Measurements from ENCODE around the gene PEX14. TPM values are rescaled to one million over a fixed set of nuclear protein-coding genes. Genes with fewer than 3 reads are reported as not detected.

PEX14 gene
- total RNA-seq, 1 experiment from 2014 or later, result 36.0 TPM

GRCh38 chr1:10639775-10640578 is 165.2 kb downstream of the PEX14 start:
- Histone ChIP-seq H3K4me1 (ENCODE audit: control insufficient read depth, insufficient read depth, low read length) (peaks cover 10% of the 10 kb centered on the region), H3K9me3 (ENCODE audit: control insufficient read depth, insufficient read depth, low read depth, low read length) (no peaks in the 10 kb centered on the region), H3K27me3 (ENCODE audit: control insufficient read depth, insufficient read depth, low read length) (no peaks in the 10 kb centered on the region), H3K27ac (ENCODE audit: low read length) (no peak overlapping the region), H3K36me3 (ENCODE audit: control insufficient read depth, insufficient read depth, low read length) (no peaks in the 10 kb centered on the region), H3K4me3 (ENCODE audit: low read depth in 2 of 2, low read length in 2 of 2) (no peak overlapping the region)
- intact Hi-C loops (cut with micrococcal nuclease; ENCODE audit: unreplicated experiment) (no loop called here), in situ Hi-C loops (cut with HindIII; ENCODE audit: low pct_unique_long_range_greater_than_20kb, low sequenced_read_pairs) (no loop called here)
- TF ChIP-seq SIN3A (IDR thresholded peaks at IDR 0.05; ENCODE audit: borderline replicate concordance, insufficient read depth, low read depth, low read length) (no peak), TCF7L2 (IDR thresholded peaks at IDR 0.05; ENCODE audit: low read depth, low read length) (no peak), REST (IDR thresholded peaks at IDR 0.05; ENCODE audit: insufficient read depth in 1 of 2, low read depth in 2 of 2, low read length in 1 of 2) (no peak), POLR2AphosphoS5 (IDR thresholded peaks at IDR 0.05; ENCODE audit: low read depth, low read length) (no peak)
- TF ChIP-seq, protein P1, sequence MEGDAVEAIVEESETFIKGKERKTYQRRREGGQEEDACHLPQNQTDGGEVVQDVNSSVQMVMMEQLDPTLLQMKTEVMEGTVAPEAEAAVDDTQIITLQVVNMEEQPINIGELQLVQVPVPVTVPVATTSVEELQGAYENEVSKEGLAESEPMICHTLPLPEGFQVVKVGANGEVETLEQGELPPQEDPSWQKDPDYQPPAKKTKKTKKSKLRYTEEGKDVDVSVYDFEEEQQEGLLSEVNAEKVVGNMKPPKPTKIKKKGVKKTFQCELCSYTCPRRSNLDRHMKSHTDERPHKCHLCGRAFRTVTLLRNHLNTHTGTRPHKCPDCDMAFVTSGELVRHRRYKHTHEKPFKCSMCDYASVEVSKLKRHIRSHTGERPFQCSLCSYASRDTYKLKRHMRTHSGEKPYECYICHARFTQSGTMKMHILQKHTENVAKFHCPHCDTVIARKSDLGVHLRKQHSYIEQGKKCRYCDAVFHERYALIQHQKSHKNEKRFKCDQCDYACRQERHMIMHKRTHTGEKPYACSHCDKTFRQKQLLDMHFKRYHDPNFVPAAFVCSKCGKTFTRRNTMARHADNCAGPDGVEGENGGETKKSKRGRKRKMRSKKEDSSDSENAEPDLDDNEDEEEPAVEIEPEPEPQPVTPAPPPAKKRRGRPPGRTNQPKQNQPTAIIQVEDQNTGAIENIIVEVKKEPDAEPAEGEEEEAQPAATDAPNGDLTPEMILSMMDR (IDR thresholded peaks at IDR 0.05), result no peak
- 0 out of 2 replicates have a peak, but pooled peaks have one; percentile 4 for ATAC-seq
- POLR2A ChIA-PET, result no interaction called here
- no TSS peak for BruUV-seq (replicated peaks)
- CTCF ChIA-PET, result no interaction called here
- DNase-seq (ENCODE audit: low read depth, low spot score), result no peak

- no peaks in the 10 kb centered on the region for H3K36me3 ChIP-seq (ENCODE audit: control insufficient read depth, insufficient read depth, low read length)
- H3K4me1 ChIP-seq (ENCODE audit: control insufficient read depth, insufficient read depth, low read length), result 0 out of 2 replicates have a peak, but pooled peaks cover 3% of the 10 kb centered on the region
- CTCF ChIA-PET, result no interaction called here
- in situ Hi-C loops (cut with HindIII; ENCODE audit: low pct_unique_long_range_greater_than_20kb, low sequenced_read_pairs), result no loop called here
- H3K4me3 ChIP-seq (ENCODE audit: low read depth in 2 of 2, low read length in 2 of 2), result no peak overlapping the region
- no peaks in the 10 kb centered on the region for H3K9me3 ChIP-seq (ENCODE audit: control insufficient read depth, insufficient read depth, low read depth, low read length)
- POLR2A ChIA-PET, result no interaction called here
- no peaks in the 10 kb centered on the region for H3K27me3 ChIP-seq (ENCODE audit: control insufficient read depth, insufficient read depth, low read length)
- intact Hi-C loops (cut with micrococcal nuclease; ENCODE audit: unreplicated experiment), result no loop called here
- no TSS peak for BruUV-seq (replicated peaks)
- ATAC-seq (0 out of 2 replicates have a peak, but pooled peaks have one; percentile 7), DNase-seq (ENCODE audit: low read depth, low spot score) (no peak)
- no peak overlapping the region for H3K27ac ChIP-seq (ENCODE audit: low read length)
- TF ChIP-seq SIN3A (IDR thresholded peaks at IDR 0.05; ENCODE audit: borderline replicate concordance, insufficient read depth, low read depth, low read length) (no peak), POLR2AphosphoS5 (IDR thresholded peaks at IDR 0.05; ENCODE audit: low read depth, low read length) (no peak), REST (IDR thresholded peaks at IDR 0.05; ENCODE audit: insufficient read depth in 1 of 2, low read depth in 2 of 2, low read length in 1 of 2) (no peak), TCF7L2 (IDR thresholded peaks at IDR 0.05; ENCODE audit: low read depth, low read length) (no peak)
- TF ChIP-seq, protein P1 (IDR thresholded peaks at IDR 0.05), result no peak
Measured at GRCh38 chr1:10640843-10641553, 166.2 kb downstream of the PEX14 start.

Data from Panc1 (cell line).